PC-9 (cell line): ENCODE measurements around the gene RAB19. TPM values are rescaled to one million over a fixed set of nuclear protein-coding genes. Genes with fewer than 3 reads are reported as not detected.
"Not testable (repeated sequence)": the region's sequence is repeated elsewhere in the genome, so short reads cannot be mapped to it uniquely, and the experiment has no call there.

Source experiments
- BruUV-seq: library from RNA; stranded (reverse); fragments of 400-500 nt; replicated peaks from 2 replicates; lab custom pipeline; 2021; lab: Mats Ljungman, UMichigan
- CTCF ChIA-PET: fragments of 300-600 bp; sonication (Branson Sonifier 250); formaldehyde crosslinking; loops from one replicate; lab custom pipeline; 2022; ENCODE audit warnings: antibody characterized with exemption; lab: Charles Lee
- POLR2A ChIA-PET: fragments of 300-600 bp; sonication (Branson Sonifier 250); formaldehyde crosslinking; loops from one replicate; lab custom pipeline; 2022; ENCODE audit warnings: antibody characterized with exemption; ENCODE audit not compliant: unreplicated experiment; lab: Charles Lee
- DNase-seq, 2 experiments: peaks; one replicate each; pipeline versions ENCODE4 v3.0.0 to v3.0.0-alpha.2; 2015 to 2022; ENCODE audit warnings: mixed read lengths in 1 of 2
- H2AFZ ChIP-seq: fragments of 200-600 bp; sonication (generic); 2 replicates; pipeline ENCODE4 v1.8.1; 2017; ENCODE audit warnings: antibody characterized with exemption
- H3F3A ChIP-seq: fragments of 200-600 bp; sonication (generic); 2 replicates; pipeline ENCODE4 v1.8.1; 2017; ENCODE audit warnings: antibody characterized with exemption, mild to moderate bottlenecking, low read depth; ENCODE audit not compliant: insufficient read depth
- H3K27ac ChIP-seq: fragments of 200-600 bp; sonication (generic); 2 replicates; pipeline ENCODE4 v1.6.1; 2016; ENCODE audit warnings: mixed run types
- H3K27me3 ChIP-seq: fragments of 200-600 bp; sonication (generic); 2 replicates; pipeline ENCODE4 v1.6.1; 2016; ENCODE audit warnings: low read depth, mixed run types; ENCODE audit not compliant: insufficient read depth
- H3K36me3 ChIP-seq: fragments of 200-600 bp; sonication (generic); 2 replicates; pipeline ENCODE4 v1.6.1; 2016; ENCODE audit warnings: low read depth, mixed run types
- H3K4me1 ChIP-seq: fragments of 200-600 bp; sonication (generic); replicated peaks from 2 replicates; pipeline ENCODE4 v1.6.1; 2016; ENCODE audit warnings: mixed run types; ENCODE audit not compliant: insufficient read depth
- H3K4me2 ChIP-seq: fragments of 200-600 bp; sonication (generic); 2 replicates; pipeline ENCODE4 v1.6.1; 2017; ENCODE audit warnings: mixed run types
- H3K4me3 ChIP-seq: fragments of 200-600 bp; sonication (generic); 2 replicates; pipeline ENCODE4 v1.6.1; 2016; ENCODE audit warnings: mixed run types
- H3K79me2 ChIP-seq: fragments of 200-600 bp; sonication (generic); 2 replicates; pipeline ENCODE4 v1.6.1; 2017; ENCODE audit warnings: low read depth, mixed run types
- H3K9me2 ChIP-seq: fragments of 200-600 bp; sonication (generic); 2 replicates; pipeline ENCODE4 v1.8.1; 2017; ENCODE audit warnings: mild to moderate bottlenecking; ENCODE audit not compliant: insufficient read depth
- H3K9me3 ChIP-seq: fragments of 200-600 bp; sonication (generic); 2 replicates; pipeline ENCODE4 v1.8.1; 2016; ENCODE audit warnings: low read depth; ENCODE audit not compliant: insufficient read depth
- H4K20me1 ChIP-seq: fragments of 200-600 bp; sonication (generic); 2 replicates; pipeline ENCODE4 v1.8.1; 2017; ENCODE audit not compliant: insufficient read depth
- EZH2 ChIP-seq: fragments of 200-600 bp; sonication (generic); IDR thresholded peaks from 2 replicates; pipeline ENCODE4 v1.8.0; 2017; ENCODE audit warnings: antibody characterized with exemption, low read depth
- intact Hi-C: fragments of 100-400 bp; cut with micrococcal nuclease; formaldehyde crosslinking; loops from one replicate; pipeline ENCODE4 v1.10.0; 2022; ENCODE audit not compliant: unreplicated experiment
- total RNA-seq: library from RNA; stranded (reverse); gene quantifications from 2 replicates; pipeline ENCODE4 v1.2.3, GENCODE V29; 2021
- TF ChIP-seq, protein P1 (sequence below): fragments of 200-600 bp; sonication (generic); conservative IDR thresholded peaks from 2 replicates; pipeline ENCODE4 v1.6.1; 2017; ENCODE audit warnings: mixed run types, antibody characterized with exemption, mild to moderate bottlenecking, moderate library complexity

RAB19 gene
- total RNA-seq, 1 experiment from 2014 or later, result 9.1 TPM

DNA sequence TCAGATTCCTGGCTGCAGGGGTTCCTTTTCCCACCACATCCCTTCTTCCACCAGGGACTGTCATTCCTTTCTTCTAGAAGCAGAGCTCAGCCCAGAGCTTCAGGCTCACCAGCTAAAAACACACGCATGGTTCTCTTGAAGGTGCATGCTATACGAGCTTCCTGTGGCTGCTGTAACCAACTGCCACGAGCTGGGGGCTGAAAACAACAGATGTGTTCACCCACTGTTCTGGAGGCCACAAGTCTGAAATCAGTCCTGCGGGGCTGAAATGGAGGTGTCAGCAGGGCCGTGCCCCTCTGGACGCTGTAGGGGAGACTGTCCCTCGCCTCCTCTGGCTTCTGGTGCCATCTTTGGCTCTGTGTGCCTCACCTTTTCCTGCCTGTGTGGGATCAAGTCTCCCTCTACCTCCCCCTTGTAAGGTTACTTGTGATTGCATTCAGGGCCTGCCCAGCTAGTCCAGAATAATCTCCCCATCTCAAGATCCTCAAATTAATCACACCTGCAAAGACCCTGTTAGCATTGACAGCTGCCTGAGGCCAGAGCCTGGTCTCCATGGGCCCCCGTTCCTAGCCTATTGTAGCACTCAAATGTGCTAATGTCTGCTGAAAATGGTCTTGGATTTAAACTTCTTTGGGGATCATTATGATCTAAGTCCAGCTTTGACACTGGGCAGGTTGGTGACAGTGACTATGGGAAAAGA lies 13.7 kb downstream of the RAB19 start:
- H2AFZ ChIP-seq, result no peak overlapping the region
- H3K4me1 ChIP-seq, result no peaks in the 10 kb centered on the region
- intact Hi-C loops, result no loop called here
- no TSS peak for BruUV-seq
- no peaks in the 10 kb centered on the region for H3K27me3 ChIP-seq
- POLR2A ChIA-PET, result no interaction called here
- no peak overlapping the region for H3K4me3 ChIP-seq
- H3K79me2 ChIP-seq, result no peaks in the 10 kb centered on the region
- H3K27ac ChIP-seq, result no peak overlapping the region
- CTCF ChIA-PET, result interaction anchor here (0.6 kb wide), 1 partner anchor 748 kb away, joined by 13 read pairs; no protein-coding TSS in a partner anchor
- H3F3A ChIP-seq, result no peaks in the 10 kb centered on the region
- H3K9me2 ChIP-seq, result no peaks in the 10 kb centered on the region
- TF ChIP-seq, protein P1, sequence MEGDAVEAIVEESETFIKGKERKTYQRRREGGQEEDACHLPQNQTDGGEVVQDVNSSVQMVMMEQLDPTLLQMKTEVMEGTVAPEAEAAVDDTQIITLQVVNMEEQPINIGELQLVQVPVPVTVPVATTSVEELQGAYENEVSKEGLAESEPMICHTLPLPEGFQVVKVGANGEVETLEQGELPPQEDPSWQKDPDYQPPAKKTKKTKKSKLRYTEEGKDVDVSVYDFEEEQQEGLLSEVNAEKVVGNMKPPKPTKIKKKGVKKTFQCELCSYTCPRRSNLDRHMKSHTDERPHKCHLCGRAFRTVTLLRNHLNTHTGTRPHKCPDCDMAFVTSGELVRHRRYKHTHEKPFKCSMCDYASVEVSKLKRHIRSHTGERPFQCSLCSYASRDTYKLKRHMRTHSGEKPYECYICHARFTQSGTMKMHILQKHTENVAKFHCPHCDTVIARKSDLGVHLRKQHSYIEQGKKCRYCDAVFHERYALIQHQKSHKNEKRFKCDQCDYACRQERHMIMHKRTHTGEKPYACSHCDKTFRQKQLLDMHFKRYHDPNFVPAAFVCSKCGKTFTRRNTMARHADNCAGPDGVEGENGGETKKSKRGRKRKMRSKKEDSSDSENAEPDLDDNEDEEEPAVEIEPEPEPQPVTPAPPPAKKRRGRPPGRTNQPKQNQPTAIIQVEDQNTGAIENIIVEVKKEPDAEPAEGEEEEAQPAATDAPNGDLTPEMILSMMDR, result no peak
- no peaks in the 10 kb centered on the region for H3K36me3 ChIP-seq
- H3K9me3 ChIP-seq, result no peaks in the 10 kb centered on the region
- no peaks in the 10 kb centered on the region for H4K20me1 ChIP-seq
- no peak for DNase-seq
- no peak overlapping the region for H3K4me2 ChIP-seq

DNA sequence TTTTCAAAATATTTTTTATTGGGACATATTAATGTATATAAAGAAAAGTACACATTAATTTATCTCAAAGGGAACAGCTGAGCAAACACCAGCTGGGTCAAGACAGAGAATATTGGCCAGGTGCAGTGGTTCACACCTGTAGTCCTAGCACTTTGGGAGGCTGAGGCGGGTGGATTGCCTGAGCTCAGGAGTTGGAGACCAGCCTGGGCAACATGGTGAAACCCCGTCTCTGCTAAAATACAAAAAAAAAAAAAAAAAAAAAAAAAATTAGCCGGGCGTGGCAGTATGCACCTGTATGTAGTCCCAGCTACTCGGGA lies 14.3 kb downstream of the RAB19 start:
- H3K4me1 ChIP-seq, H4K20me1 ChIP-seq, H3K36me3 ChIP-seq, H2AFZ ChIP-seq, POLR2A ChIA-PET, H3K27ac ChIP-seq, intact Hi-C loops, H3F3A ChIP-seq, H3K27me3 ChIP-seq, BruUV-seq, H3K4me2 ChIP-seq, H3K4me3 ChIP-seq, DNase-seq, H3K79me2 ChIP-seq, H3K9me2 ChIP-seq, H3K9me3 ChIP-seq: not testable (repeated sequence)
- CTCF ChIA-PET, result interaction anchor here (0.6 kb wide), 1 partner anchor 749 kb away, joined by 13 read pairs; no protein-coding TSS in a partner anchor

DNA sequence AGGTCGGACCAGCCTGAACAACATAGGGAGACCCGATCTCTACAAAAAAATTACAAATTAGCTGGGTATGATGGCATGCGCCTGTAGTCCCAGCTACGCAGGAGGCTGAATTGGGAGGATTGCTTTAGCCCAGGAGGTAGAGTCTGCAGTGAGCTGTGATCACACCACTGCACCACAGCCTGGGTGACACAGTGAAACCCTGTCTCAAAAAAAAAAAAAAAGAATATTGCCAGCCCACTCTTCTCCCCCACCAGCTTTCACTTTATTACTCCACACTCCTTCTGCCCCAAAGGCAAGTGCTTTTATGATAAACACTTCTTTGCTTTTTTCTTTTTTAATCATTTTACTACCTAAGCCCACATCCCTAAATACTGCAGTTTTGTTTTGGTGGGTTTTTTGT lies 14.8 kb downstream of the RAB19 start:
- Histone ChIP-seq H3K9me3 (no peaks in the 10 kb centered on the region), H3K27me3 (no peaks in the 10 kb centered on the region), H3K4me1 (no peaks in the 10 kb centered on the region), H3K36me3 (no peaks in the 10 kb centered on the region), H3K9me2 (no peaks in the 10 kb centered on the region), H3K4me3 (no peak overlapping the region), H3K4me2 (no peak overlapping the region), H4K20me1 (no peaks in the 10 kb centered on the region), H3F3A (no peaks in the 10 kb centered on the region), H3K27ac (no peak overlapping the region), H2AFZ (no peak overlapping the region), H3K79me2 (no peaks in the 10 kb centered on the region)
- CTCF ChIA-PET, result interaction anchor here (0.7 kb wide), 1 partner anchor 241 kb away, joined by 4 read pairs; no protein-coding TSS in a partner anchor
- intact Hi-C loops, result no loop called here
- no peak for DNase-seq
- no TSS peak for BruUV-seq
- TF ChIP-seq, protein P1, result no peak
- POLR2A ChIA-PET, result no interaction called here

DNA sequence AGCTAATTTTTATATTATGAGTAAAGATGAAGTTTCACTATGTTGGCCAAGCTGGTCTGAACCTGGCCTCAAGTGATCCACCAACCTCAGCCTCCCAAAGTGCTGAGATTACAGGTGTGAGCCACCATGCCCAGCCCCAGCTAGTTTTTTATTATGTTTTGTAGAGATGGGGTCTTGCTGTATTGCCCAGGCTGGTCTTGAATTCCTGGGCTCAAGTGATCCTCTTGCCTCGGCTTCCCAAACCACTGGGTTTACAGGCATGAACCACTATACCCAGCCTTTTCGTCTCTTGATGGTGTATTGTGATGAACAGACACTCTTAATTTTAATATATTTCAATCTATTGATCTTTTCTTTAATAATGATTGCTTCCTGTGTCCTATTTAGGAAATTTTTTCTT lies 17.7 kb downstream of the RAB19 start:
- H3K27ac ChIP-seq, result no peak overlapping the region
- H2AFZ ChIP-seq, result no peak overlapping the region
- ChIA-PET CTCF (no interaction called here), POLR2A (no interaction called here)
- no peaks in the 10 kb centered on the region for H3K36me3 ChIP-seq
- no peak for TF ChIP-seq EZH2
- TF ChIP-seq, protein P1, result no peak
- H3K79me2 ChIP-seq, result no peaks in the 10 kb centered on the region
- no peak for DNase-seq
- no peaks in the 10 kb centered on the region for H3F3A ChIP-seq
- H3K4me2 ChIP-seq, result no peak overlapping the region
- no peaks in the 10 kb centered on the region for H3K4me1 ChIP-seq
- intact Hi-C loops, result no loop called here
- no peaks in the 10 kb centered on the region for H3K27me3 ChIP-seq
- H3K9me3 ChIP-seq, result no peaks in the 10 kb centered on the region
- no peaks in the 10 kb centered on the region for H3K9me2 ChIP-seq
- H4K20me1 ChIP-seq, result no peaks in the 10 kb centered on the region
- H3K4me3 ChIP-seq, result no peak overlapping the region
- BruUV-seq, result no TSS peak
